Endodermal cell (in vitro differentiated cells): Measurements from ENCODE around the gene LHPP. TPM values are rescaled to one million over a fixed set of nuclear protein-coding genes. Genes with fewer than 3 reads are reported as not detected.

Experiments used
- DNase-seq: peaks from one replicate; pipeline ENCODE4 v3.0.0-alpha.2; 2017
- H3K27ac ChIP-seq: 2 replicates; pipeline ENCODE4 v1.5.1; 2013; ENCODE audit warnings: mild to moderate bottlenecking, low read depth, low read length, moderate library complexity
- H3K27me3 ChIP-seq: 2 replicates; pipeline ENCODE4 v1.6.1; 2013; ENCODE audit warnings: mild to moderate bottlenecking, low read length, moderate library complexity; ENCODE audit not compliant: insufficient read depth, control insufficient read depth, poor library complexity, severe bottlenecking
- H3K36me3 ChIP-seq: 2 replicates; pipeline ENCODE4 v1.7.0; 2013; ENCODE audit warnings: mild to moderate bottlenecking, low read length, moderate library complexity; ENCODE audit not compliant: control insufficient read depth, insufficient read depth
- H3K4me1 ChIP-seq: one replicate; pipeline ENCODE4 v1.7.0; 2013; ENCODE audit warnings: low read length; ENCODE audit not compliant: control insufficient read depth, insufficient read depth
- H3K4me3 ChIP-seq: 2 replicates; pipeline ENCODE4 v1.5.1; 2013; ENCODE audit warnings: mild to moderate bottlenecking, low read length, moderate library complexity
- H3K9ac ChIP-seq: 2 replicates; pipeline ENCODE4 v1.6.1; 2013; ENCODE audit warnings: mild to moderate bottlenecking, low read length, moderate library complexity; ENCODE audit not compliant: poor library complexity, severe bottlenecking; ENCODE audit errors: extremely low read depth
- H3K9me3 ChIP-seq: 2 replicates; pipeline ENCODE4 v1.6.1; 2013; ENCODE audit warnings: mild to moderate bottlenecking, low read length, moderate library complexity; ENCODE audit not compliant: control insufficient read depth
- H3K27ac Mint-ChIP-seq: 2 replicates; pipeline ENCODE4 v1.8.0; 2020; ENCODE audit warnings: mixed read lengths
- H3K27me3 Mint-ChIP-seq: 2 replicates; pipeline ENCODE4 v1.8.0; 2021; ENCODE audit warnings: mild to moderate bottlenecking, mixed read lengths; ENCODE audit not compliant: insufficient read depth
- H3K36me3 Mint-ChIP-seq: 2 replicates; pipeline ENCODE4 v1.8.0; 2020; ENCODE audit warnings: low read depth, mixed read lengths
- H3K4me1 Mint-ChIP-seq: 2 replicates; pipeline ENCODE4 v1.8.0; 2020; ENCODE audit warnings: mixed read lengths
- H3K4me3 Mint-ChIP-seq: 2 replicates; pipeline ENCODE4 v1.8.0; 2020; ENCODE audit warnings: mild to moderate bottlenecking, moderate library complexity, mixed read lengths
- H3K9me3 Mint-ChIP-seq: 2 replicates; pipeline ENCODE4 v1.8.0; 2020; ENCODE audit warnings: mild to moderate bottlenecking, mixed read lengths
- CTCF ChIP-seq: fragments of 200-600 bp; sonication (generic); conservative IDR thresholded peaks from 2 replicates; pipeline ENCODE4 v1.5.0; 2021; ENCODE audit warnings: antibody characterized with exemption, mild to moderate bottlenecking
- WGBS, 2 experiments: methylation state at CpG; one replicate each; pipeline versions ENCODE4 v1.1.5 to v1.1.7; 2013; ENCODE audit warnings: missing lambda C conversion rate in 2 of 2, mixed read lengths in 1 of 2; ENCODE audit not compliant: insufficient coverage in 1 of 2, insufficient read length in 1 of 2; 5-methylcytosine and 5-hydroxymethylcytosine counted together
- total RNA-seq, 2 donors: library from RNA; stranded (reverse); fragmentation: NEBNext Ultra II Directional in 1 of 2; extraction: Animal tissue kit (Norgen Biotek cat#: 25700) in 1 of 2; gene quantifications; 2 replicates in 1 of 2; 3 replicates in 1 of 2; pipeline ENCODE4 v1.2.1, GENCODE V29; 2021

Gene LHPP
- total RNA-seq, 2 donors from 2014 or later: 23.3 to 24.8 TPM

- no peak for TF ChIP-seq CTCF
- H3K9me3 ChIP-seq: no peaks in the 10 kb centered on the region
- H3K9ac ChIP-seq: no peak overlapping the region
- no peaks in the 10 kb centered on the region for H3K27me3 ChIP-seq
- H3K4me3 ChIP-seq: no peak overlapping the region
- no peak overlapping the region for H3K27ac Mint-ChIP-seq
- H3K4me1 ChIP-seq: no peaks in the 10 kb centered on the region
- H3K27ac ChIP-seq: no peak overlapping the region
- H3K36me3 ChIP-seq: no peaks in the 10 kb centered on the region
- H3K4me3 Mint-ChIP-seq: no peak overlapping the region
- H3K9me3 Mint-ChIP-seq: no peaks in the 10 kb centered on the region
- WGBS, 2 experiments: 86 to 88% methylated on average over 18 to 31 of the region's 31 CpGs
- DNase-seq: peak; percentile 29
- H3K4me1 Mint-ChIP-seq: no peaks in the 10 kb centered on the region
- H3K36me3 Mint-ChIP-seq: no peaks in the 10 kb centered on the region
- no peaks in the 10 kb centered on the region for H3K27me3 Mint-ChIP-seq
These were observed 112.3 kb downstream of the LHPP start for GRCh38 chr10:124573726-124574455.

DNA sequence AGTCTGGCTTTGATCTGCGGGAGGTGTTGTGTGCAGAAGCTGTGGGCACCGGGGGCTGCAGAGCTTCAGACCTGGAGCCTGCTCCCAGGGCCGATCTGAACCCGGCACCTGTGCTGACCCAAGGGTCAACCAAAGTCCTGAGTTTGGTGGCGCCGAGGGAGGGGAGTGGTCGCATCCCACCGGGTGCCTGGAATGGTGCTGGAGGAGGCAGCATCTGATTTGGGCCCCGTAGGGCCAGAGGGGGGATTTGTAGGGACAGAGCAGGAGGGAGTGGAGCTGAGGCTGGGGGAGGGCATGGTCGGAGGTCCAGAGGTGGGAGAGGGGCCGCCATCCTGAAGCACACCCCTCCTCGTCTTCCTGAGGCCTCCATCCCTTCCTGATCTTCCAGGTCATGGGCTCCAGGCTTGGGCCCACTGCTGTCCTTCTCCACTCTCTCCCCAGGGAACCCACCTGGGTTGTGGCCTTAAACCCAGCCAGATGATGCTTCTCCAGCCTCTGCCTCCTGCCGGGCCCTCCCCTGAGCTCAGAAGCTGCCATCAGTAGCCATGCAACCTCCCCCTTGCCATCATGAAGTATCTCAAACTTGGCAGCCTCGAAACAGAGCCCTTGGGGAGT is 112.9 kb downstream of the LHPP start:
- Histone ChIP-seq H3K36me3 (no peaks in the 10 kb centered on the region), H3K9me3 (no peaks in the 10 kb centered on the region), H3K9ac (no peak overlapping the region), H3K27ac (no peak overlapping the region), H3K4me1 (no peaks in the 10 kb centered on the region), H3K4me3 (no peak overlapping the region), H3K27me3 (no peaks in the 10 kb centered on the region)
- no peak overlapping the region for H3K27ac Mint-ChIP-seq
- H3K36me3 Mint-ChIP-seq: no peaks in the 10 kb centered on the region
- peak; percentile 35 for DNase-seq
- no peaks in the 10 kb centered on the region for H3K27me3 Mint-ChIP-seq
- no peaks in the 10 kb centered on the region for H3K9me3 Mint-ChIP-seq
- H3K4me3 Mint-ChIP-seq: no peak overlapping the region
- H3K4me1 Mint-ChIP-seq: no peaks in the 10 kb centered on the region
- 95 to 98% methylated on average over 9 to 14 of the region's 14 CpGs for WGBS, 2 experiments
- no peak for TF ChIP-seq CTCF

- no peak for TF ChIP-seq CTCF
- 83 to 88% methylated on average over 15 to 22 of the region's 22 CpGs for WGBS, 2 experiments
These were observed 113.7 kb downstream of the LHPP start for GRCh38 chr10:124575107-124576035.

More at GRCh38 chr10:124575107-124576035, 113.7 kb downstream of the LHPP start:
- H3K27ac Mint-ChIP-seq: no peak overlapping the region
- H3K4me3 Mint-ChIP-seq: no peak overlapping the region
- Histone ChIP-seq H3K36me3 (no peaks in the 10 kb centered on the region), H3K4me3 (no peak overlapping the region), H3K27ac (no peak overlapping the region), H3K4me1 (no peaks in the 10 kb centered on the region), H3K27me3 (no peaks in the 10 kb centered on the region), H3K9ac (no peak overlapping the region), H3K9me3 (peaks cover 6% of the 10 kb centered on the region)
- H3K36me3 Mint-ChIP-seq: no peaks in the 10 kb centered on the region
- H3K27me3 Mint-ChIP-seq: no peaks in the 10 kb centered on the region
- H3K4me1 Mint-ChIP-seq: no peaks in the 10 kb centered on the region
- peak; percentile 27 for DNase-seq
- peaks cover 6% of the 10 kb centered on the region for H3K9me3 Mint-ChIP-seq
